Kidney (tissue), 14 donors: Measurements from ENCODE around the gene KNL1. TPM values are rescaled to one million over a fixed set of nuclear protein-coding genes. Genes with fewer than 3 reads are reported as not detected.
A peak's percentile ranks its signal among the peaks of the same experiment; 100 is the strongest.

Experiments
- DNase-seq, 5 donors: peaks; one replicate each; pipeline ENCODE4 v3.0.0-alpha.2; 2013 to 2020
- FAIRE-seq: peaks from 2 replicates; lab custom pipeline; 2012; peaks lifted over from hg19 to GRCh38; lab: Jason Lieb, UNC
- H3K27ac ChIP-seq, 2 donors: one replicate each; pipeline ENCODE4 v1.7.0; 2013; ENCODE audit warnings: low read depth in 2 of 2, low read length in 2 of 2, inconsistent platforms in 1 of 2
- H3K27me3 ChIP-seq: one replicate; pipeline ENCODE4 v1.7.1; 2013; ENCODE audit warnings: low read length, inconsistent platforms; ENCODE audit not compliant: control insufficient read depth, insufficient read depth
- H3K36me3 ChIP-seq, 3 donors: one replicate each; pipeline versions ENCODE4 v1.7.0 to v1.7.1; 2013; ENCODE audit warnings: low read length in 3 of 3, control low read depth in 1 of 3, inconsistent platforms in 1 of 3; ENCODE audit not compliant: insufficient read depth in 3 of 3, control insufficient read depth in 2 of 3
- H3K4me1 ChIP-seq, 3 donors: one replicate each; pipeline versions ENCODE4 v1.7.0 to v1.7.1; 2013; ENCODE audit warnings: low read length in 3 of 3, inconsistent platforms in 1 of 3, low read depth in 1 of 3; ENCODE audit not compliant: control insufficient read depth in 2 of 3, insufficient read depth in 2 of 3
- H3K4me3 ChIP-seq, 3 donors: one replicate each; pipeline versions ENCODE4 v1.7.0 to v1.8.1; 2013; ENCODE audit warnings: low read length in 3 of 3, control low read depth in 1 of 3, inconsistent platforms in 1 of 3
- H3K9ac ChIP-seq, 3 donors: one replicate each; pipeline versions ENCODE4 v1.7.0 to v1.7.1; 2013; ENCODE audit warnings: low read length in 3 of 3, control low read depth in 1 of 3, inconsistent platforms in 1 of 3
- H3K9me3 ChIP-seq, 3 donors: one replicate each; pipeline versions ENCODE4 v1.7.0 to v1.7.1; 2013; ENCODE audit warnings: low read length in 3 of 3, control low read depth in 1 of 3, inconsistent platforms in 1 of 3; ENCODE audit not compliant: control insufficient read depth in 2 of 3, insufficient read depth in 1 of 3
- CTCF ChIP-seq: IDR thresholded peaks from 3 replicates; pipeline ENCODE4 v1.5.1; 2012; ENCODE audit warnings: mild to moderate bottlenecking, moderate library complexity, borderline replicate concordance; ENCODE audit not compliant: insufficient read depth; ENCODE audit errors: extremely low read depth
- intact Hi-C: fragments of 100-400 bp; cut with DNase I; formaldehyde crosslinking; loops from one replicate; pipeline ENCODE4 v1.11.1; 2022
- polyA plus RNA-seq: library from polyadenylated mRNA; stranded (reverse); fragments of 350-450 nt; fragmentation: Illumina TruSeq; extraction: RNeasy Lipid Tissue Mini Kit (QIAGEN cat#74804); gene quantifications from one replicate; pipeline ENCODE4 v1.2.3, GENCODE V29; 2014; ENCODE audit warnings: low read depth, low replicate concordance; ENCODE audit not compliant: insufficient read depth
- total RNA-seq: library from RNA; stranded (reverse); fragmentation: NEBNext Ultra II Directional; extraction: Animal tissue kit (Norgen Biotek cat#: 25700); gene quantifications from one replicate; pipeline ENCODE4 v1.2.1, GENCODE V29; 2021
- donor health status: control.
- donor health status: control.
- donor health status: control.
- donor health status: control.
- donor health status: control.
- donor health status: DM: yes; HTN: yes; CAD: no.
- donor health status: Normal renal cell carcinoma (clear cell type).

The KNL1 gene
- total and polyA plus RNA-seq, 2 donors from 2014 or later, result 1.1 to 2.5 TPM

- Histone ChIP-seq H3K27me3 (no peaks in the 10 kb centered on the region), H3K4me1 (no peaks in the 10 kb centered on the region), H3K36me3 (no peaks in the 10 kb centered on the region), H3K9ac (no peak overlapping the region), H3K9me3 (no peaks in the 10 kb centered on the region), H3K4me3 (peak overlapping the region in 2 of 3 donors; percentile 17 to 77), H3K27ac (no peak overlapping the region)
- DNase-seq, result peak in 1 of 5 donors; percentile 27
- intact Hi-C loops, result no loop called here
- no peak for TF ChIP-seq CTCF
- no peak for FAIRE-seq
Measured at GRCh38 chr15:40593165-40593564, 884 bp upstream of the KNL1 start.

- no peaks in the 10 kb centered on the region for H3K4me1 ChIP-seq
- H3K4me3 ChIP-seq, result peak overlapping the region; percentile 77 to 100 (median 98)
- H3K9me3 ChIP-seq, result no peaks in the 10 kb centered on the region
- peak overlapping the region in 2 of 3 donors; percentile 70 to 100 for H3K9ac ChIP-seq
- intact Hi-C loops, result no loop called here
- no peak for FAIRE-seq
- H3K27me3 ChIP-seq, result no peaks in the 10 kb centered on the region
- H3K36me3 ChIP-seq, result no peaks in the 10 kb centered on the region
- no peak for TF ChIP-seq CTCF
- peak in 3 of 5 donors; percentile 80 to 87 (median 82) for DNase-seq
- no peak overlapping the region for H3K27ac ChIP-seq
Measured at GRCh38 chr15:40594429-40594836, 384 bp downstream of the KNL1 start.

- FAIRE-seq (no peak), DNase-seq (peak in 1 of 5 donors; percentile 16)
- Histone ChIP-seq H3K9me3 (no peaks in the 10 kb centered on the region), H3K4me1 (no peaks in the 10 kb centered on the region), H3K4me3 (peak overlapping the region in 2 of 3 donors; percentile 77 to 100), H3K9ac (peak overlapping the region in 1 of 3 donors; percentile 70), H3K27ac (no peak overlapping the region), H3K36me3 (no peaks in the 10 kb centered on the region), H3K27me3 (no peaks in the 10 kb centered on the region)
- no peak for TF ChIP-seq CTCF
- intact Hi-C loops, result no loop called here
Measured at GRCh38 chr15:40595219-40595618, 1.2 kb downstream of the KNL1 start.

- Histone ChIP-seq H3K9me3 (no peaks in the 10 kb centered on the region), H3K9ac (no peak overlapping the region), H3K27me3 (no peaks in the 10 kb centered on the region), H3K36me3 (no peaks in the 10 kb centered on the region), H3K4me3 (peak overlapping the region in 1 of 3 donors; percentile 8), H3K4me1 (no peaks in the 10 kb centered on the region), H3K27ac (no peak overlapping the region)
- DNase-seq, result no peak
- no peak for TF ChIP-seq CTCF
- intact Hi-C loops, result no loop called here
- no peak for FAIRE-seq
Measured at GRCh38 chr15:40595773-40596172, 1.7 kb downstream of the KNL1 start.
